Renal pelvis (tissue), 4 donors: ENCODE data around the gene ADAM17. TPM values are rescaled to one million over a fixed set of nuclear protein-coding genes. Genes with fewer than 3 reads are reported as not detected.

Experiments
- DNase-seq: peaks from one replicate; pipeline ENCODE4 v3.0.0-alpha.2; 2013
- polyA plus RNA-seq, 3 donors: library from polyadenylated mRNA; unstranded; fragments of 120-200 nt; gene quantifications; one replicate each; pipeline ENCODE4 v1.2.1, GENCODE V29; 2013; ENCODE audit not compliant: insufficient read length in 3 of 3

ADAM17 gene
- polyA plus RNA-seq, 3 donors: 37.3 to 53.0 (median 45.5) TPM

DNA sequence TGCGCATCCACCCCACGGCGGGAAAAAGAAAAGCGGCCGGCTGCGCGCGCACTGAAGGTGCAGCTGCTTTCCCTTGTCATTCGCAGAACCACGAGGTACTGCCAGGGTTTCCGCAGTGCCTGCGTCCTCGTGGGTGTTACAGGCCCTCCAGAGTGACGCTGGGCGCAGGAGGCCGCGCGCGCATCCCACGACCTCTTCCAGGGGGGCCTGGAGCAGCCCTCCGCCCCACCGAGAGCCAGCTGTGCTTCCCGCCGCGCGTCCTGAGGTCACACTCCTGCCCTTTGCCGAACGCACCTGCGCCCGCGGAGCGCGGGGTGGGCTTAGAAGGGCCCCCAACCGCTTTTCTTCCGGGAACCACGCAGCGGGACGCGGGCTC is 81.7 kb downstream of the ADAM17 start:
- peak; percentile 34 for DNase-seq

DNA sequence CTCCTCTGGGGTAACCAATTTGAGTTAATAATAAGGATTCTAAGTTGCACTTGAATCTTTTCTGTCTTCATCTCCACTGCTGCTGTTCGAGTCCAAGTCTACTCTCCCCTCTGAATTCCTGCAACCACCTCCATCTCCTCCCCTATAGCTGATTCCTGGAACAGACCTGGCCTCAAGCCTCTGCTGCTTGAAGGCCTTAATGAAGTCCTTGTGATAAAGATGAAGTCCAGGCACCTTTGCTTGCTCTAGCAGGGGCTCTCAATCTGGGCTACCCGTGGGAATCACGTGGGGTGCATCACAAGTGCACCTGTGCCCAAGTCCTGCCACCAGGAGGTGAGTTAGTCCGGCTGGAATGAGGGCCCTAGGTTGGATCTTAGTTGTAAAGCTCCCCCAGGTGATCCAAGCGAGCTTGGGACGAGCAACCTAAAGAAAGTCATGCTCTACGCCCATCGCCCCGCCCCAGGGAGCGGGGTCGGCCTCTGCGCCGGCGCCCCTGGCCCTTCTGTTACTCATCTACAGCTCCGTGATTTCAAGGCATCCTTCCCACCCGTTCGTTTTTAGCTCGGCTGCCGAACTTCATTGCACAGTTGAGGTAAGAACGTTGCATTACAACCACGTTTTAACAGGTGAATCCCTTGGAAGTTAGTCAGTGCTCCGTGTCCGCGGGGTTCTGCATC is 82.2 kb downstream of the ADAM17 start:
- DNase-seq: peak; percentile 40

DNA sequence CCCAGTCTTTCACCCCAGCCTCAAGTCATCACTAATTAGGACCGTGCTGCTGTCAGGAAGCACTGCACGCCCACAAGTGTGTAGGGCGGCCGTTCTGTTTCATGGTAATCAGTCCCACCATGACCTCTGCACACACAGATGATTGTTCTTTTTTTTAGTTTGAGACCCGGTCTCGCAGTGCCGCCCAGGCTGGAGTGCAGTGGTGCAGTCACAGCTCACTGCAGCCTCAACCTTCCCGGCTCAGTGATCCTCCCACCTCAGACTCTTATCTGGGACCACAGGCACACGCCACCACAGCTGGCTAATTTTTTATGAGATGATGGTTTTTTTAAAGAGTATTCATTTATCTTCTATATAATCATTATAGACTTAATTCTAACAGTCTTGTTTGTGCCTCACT is 83.1 kb downstream of the ADAM17 start:
- DNase-seq: no peak

DNA sequence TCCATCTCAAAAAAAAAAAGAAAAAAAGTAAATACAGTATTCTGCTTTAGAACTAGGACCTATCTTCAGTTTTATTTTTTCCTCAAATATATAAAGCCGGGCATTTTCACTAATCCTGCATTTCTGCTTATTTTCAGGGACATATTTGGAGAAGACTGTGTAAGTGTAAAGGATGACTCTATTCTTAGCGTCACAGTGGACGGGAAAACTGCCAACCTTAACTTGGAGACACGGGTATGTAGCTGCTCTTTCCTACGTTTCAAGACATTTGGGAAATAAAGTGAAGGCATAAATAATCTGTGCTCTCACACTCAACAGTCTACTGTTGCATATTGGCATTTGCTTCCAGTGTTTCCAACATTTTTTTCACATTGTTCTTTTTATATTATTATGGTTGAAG is 84.4 kb downstream of the ADAM17 start:
- no peak for DNase-seq

DNA sequence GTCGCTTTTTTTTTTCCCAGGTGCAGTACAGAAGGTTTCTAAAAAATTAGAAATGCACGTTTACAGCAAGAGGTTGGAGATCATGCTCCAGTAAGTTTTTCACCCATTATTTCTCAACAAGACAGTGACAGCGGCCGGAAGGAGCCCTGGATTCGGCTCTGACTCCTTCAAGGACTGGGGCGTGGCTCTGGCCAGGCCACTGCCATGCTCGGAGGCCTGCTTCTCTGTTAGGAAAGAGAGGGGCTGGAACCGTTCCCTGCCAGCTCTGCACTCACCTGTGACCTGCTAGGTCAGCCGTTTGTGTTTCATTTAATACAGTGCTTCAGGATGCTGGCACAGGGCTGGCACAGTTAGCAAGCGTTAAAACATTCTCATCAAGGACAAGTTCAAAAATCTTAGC is 87.9 kb downstream of the ADAM17 start:
- no peak for DNase-seq

DNA sequence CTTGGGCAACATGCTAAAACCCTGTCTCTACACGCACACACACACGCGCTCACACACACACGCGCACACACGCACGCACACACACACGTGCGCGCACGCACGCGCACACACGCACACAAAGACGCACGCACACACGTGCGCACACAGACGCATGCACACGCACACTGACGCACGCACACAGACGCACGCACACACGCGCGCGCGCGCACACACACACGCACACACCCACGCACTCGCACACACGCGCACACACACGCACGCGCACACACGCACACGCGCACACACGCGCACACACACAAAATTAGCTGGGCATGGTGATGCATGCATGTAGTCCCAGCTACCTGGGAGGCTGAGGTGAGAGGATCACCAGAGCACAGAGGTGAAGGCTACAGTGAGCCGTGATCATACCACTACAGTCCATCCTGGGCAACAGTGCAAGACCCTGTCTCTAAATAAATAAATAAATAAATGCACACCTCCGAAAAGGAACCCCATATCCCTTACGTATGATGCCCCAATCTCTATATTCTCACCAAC is 89.4 kb downstream of the ADAM17 start:
- no peak for DNase-seq

DNA sequence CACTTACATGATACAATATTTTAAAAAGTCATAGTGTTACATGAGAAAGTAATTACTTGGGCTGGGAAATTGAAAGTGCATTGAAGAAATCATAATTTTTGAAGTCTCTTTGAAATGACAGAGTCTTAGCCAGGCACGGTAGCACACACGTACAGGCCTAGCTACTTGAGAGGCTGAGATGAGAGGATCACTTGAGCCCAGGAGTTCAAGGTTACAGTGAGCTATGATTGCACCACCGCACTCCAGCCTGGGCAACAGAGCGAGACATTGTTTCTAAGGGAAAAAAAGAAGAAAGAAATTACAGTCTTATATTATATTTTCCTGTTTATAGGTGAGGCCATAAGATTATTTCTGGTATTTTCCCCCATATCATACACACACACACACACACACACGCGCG is 90.5 kb downstream of the ADAM17 start:
- DNase-seq: no peak

DNA sequence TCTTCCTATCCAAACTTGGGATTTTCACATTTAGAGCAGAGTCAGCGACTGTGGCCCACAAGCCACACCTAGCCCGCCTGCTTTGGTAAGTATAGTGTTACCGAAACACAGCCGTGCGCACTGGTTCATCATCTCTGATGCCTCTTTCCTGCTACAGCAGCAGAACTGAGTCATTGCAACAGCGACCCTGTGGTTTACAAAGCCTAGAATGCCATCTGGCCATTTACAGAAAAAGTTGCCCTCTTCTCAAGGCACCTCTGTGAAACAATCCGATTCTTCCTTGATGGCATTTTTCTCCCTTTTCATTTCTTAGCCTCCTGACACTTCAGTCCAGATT is 92.0 kb downstream of the ADAM17 start:
- DNase-seq: no peak

DNA sequence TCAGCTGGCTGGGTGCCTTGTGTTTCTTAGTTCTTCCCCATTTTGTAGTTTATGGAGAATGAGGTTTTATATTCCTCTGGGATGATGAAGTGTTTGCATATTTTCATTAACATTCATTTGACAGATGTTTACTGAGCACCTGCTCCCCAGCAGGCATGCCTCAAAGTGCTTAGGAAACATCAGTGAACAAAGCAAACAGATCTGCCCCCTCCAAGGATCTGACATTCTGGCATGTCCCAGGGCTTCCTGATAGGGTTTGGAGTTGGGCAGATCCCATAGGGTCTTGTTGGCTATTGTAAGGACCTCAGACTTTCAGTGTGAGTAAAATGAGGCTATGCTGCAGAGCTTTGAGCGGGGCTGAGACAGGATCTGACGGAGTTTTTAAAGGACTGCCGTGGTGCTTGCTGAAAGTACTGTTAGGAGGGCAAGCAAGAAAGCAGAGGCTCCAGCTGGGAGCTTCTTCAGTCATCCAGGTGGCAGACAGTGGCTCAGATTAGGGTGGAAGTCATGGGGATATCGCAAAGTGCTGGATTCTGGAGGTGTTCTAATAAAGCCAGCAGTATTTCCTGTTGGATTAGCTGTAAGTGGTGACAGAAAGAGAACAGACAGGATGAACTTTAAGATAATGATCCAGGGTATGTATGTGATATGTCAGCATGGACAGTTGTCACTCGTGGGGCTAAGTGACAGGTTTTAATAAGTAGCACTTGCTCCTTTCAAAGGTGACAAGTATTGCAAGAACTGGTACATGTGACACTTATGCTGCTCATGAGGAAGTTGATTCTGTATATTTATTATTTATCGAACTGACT is 92.5 kb downstream of the ADAM17 start:
- DNase-seq: no peak

DNA sequence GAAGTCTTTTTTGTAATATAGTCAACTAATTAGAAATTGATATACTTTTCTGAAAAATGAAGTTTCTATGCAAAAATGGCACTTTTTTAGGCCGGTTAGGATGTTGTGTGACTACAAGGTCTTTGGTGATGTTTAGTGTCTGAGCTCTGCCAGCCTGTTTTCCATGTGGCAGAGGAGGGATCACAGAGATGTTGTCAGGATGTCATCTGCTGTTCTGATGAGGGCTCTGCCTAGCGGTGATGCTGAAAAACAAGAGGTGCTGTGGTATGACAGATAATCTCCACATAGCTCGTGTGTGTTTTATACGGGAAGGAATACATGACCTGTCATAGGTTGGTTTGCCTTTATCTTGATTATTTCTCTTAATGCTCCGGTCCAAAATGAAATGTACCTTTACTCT is 93.3 kb downstream of the ADAM17 start:
- no peak for DNase-seq

DNA sequence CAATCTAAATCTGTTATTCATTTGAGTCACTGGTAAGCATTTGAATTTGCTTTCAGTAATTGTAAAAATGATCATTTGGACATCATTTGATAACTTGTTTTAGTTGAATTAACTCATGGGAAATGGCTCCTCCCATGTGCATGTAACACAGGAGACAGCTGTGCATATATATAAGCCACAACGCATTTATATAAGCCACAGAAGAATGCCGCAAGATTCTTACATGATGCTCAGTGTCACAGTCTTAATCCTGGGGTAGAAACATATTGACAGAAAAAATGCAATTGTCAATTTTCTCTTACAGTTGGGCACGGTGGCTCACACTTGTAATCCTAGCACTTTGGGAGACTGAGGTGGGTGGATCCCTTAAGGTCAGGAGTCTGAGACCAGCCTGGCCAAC is 94.6 kb downstream of the ADAM17 start:
- no peak for DNase-seq

DNA sequence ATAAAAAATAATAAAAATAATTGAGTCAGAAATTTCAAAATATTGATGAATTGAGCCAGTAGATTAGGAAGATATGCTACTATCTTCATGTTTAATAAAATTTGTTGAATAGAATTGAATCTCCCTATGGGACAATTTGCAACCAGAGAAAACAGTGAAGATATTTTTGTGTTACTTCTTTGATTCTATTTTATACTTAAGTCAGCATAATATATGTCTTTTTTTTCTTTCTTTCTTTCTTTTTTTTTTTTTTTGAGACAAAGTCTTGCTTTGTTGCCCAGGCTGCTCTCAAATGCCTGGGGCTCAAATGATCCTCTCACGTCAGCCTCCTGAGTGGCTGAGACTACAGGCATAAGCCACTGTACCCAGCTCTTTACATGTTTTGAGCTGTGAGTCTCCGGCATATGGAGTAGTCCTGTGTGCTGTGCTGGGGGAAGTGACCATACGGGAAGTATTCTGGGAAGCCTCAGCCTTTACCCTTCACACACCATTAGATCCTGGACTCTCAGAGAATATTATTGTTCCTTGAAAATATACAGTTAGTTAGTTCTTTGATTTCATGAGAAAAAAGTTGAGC is 95.1 kb downstream of the ADAM17 start:
- DNase-seq: no peak

DNA sequence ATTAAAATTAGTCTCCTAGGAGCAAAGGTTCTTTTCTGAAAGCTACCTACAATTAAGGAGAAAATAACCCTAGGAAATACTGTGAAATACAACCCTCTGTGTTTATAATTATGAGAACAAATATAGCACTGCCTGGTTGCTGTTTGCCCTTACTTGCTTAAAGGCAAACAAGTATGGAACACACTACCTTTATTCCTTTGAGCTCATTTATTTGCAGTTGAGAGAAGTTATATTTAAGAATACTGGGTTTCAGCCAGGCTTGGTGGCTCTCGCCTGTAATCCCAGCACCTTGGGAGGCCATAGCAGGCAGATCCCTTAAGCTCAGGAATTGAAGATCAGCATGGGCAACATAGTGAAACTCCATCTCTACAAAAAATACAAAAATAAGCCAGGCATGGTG is 104.4 kb downstream of the ADAM17 start:
- DNase-seq: no peak

DNA sequence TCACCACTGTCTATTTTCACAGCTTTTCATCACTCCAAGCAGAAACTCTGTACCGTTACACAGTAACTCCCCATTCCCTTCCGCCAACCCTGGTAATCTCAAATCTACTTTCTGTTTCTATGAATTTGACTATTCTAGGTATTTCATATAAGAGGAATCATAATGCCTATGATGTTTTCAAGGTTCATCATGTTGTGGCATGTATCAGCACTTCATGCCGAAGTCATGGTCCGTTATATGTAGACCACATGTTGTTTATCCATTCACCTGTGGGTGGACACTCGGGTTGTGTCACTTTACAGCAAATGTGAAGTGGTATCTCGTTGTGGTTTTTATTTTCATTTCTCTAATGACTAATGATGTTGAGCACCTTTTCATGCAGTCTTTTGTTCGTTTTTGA is 110.5 kb downstream of the ADAM17 start:
- DNase-seq: no peak

DNA sequence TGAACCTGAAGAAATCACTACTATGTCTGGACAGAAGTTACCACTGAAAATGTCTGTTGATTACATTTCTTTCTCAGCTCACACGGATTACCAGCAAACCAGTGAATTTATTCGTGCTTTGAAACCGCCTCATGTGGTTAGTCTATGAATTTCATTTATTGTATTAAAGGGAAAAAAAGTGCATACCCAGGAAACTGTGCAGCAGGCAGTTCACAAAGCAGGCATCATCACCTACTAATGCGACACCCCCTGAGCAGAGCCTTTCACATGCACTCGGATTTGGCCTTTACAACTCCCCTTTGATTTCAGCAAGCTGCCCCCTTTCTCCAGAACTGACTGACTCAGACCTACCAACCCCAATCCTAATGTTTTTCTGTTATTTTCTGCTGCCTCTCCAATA is 112.1 kb downstream of the ADAM17 start:
- no peak for DNase-seq

DNA sequence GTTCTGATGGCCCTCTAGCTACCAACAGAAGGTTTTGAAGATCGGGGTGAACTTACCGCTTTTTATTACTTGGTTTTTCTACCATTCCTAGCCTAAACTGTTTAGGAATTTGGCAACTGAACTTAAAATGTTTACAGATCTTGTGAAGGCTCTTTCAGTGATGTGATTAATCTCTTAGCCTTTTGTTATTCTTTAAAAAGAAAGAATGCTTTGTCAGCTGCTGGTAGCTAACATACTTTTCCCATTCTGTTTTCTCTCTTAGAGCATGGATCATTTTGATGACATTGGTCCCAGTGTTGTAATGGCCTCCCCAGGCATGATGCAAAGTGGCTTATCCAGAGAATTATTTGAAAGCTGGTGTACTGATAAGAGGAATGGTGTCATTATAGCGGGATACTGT is 114.1 kb downstream of the ADAM17 start:
- DNase-seq: no peak

DNA sequence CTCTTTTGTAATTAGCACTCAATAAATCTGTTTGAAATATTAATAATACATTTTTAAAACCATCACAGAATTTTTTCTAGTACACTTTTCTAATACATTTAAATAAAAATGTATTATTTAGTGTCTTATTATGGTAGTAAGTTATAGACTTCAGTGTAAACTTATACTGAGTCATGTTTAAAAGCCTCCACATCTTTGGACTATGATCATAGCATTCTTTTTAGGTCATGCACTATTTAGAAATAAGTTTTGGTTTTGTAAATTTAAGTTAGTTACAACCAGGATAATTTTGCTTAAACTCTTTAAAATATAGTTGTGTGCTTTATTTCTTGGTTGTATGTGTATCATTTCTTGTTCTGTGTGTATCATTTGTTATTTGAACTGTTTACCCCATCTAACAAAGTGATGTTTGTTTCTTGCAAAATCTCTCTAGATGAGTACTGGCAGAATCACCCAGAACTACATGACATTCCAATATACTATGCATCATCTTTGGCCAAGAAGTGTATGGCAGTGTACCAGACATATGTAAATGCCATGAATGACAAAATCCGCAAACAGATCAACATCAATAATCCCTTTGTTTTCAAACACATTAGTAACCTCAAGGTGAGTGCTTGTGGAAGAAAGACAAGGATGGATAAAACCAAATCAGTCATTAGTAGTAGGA is 115.4 kb downstream of the ADAM17 start:
- no peak for DNase-seq

DNA sequence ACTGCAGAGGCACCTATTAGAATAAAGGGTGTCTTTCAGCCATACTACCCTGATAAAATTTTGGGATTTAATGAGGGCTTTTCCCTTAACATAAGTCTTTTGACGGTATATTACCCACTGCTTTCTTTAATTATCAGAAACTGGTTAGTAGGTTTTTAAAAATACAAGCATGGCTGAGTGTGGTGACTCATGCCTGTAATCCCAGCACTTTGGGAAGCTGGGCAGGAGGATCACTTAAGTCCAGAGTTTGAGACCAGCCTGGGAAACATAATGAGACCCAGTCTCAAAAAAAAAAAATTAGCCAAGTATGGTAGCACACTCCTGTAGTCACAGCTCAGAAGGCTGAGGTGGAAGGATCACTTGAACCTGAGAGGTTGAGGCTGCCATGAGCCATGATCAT is 116.1 kb downstream of the ADAM17 start:
- DNase-seq: no peak
